ENCODE results near the gene MBTPS1. TPM values are rescaled to one million over a fixed set of nuclear protein-coding genes. Genes with fewer than 3 reads are reported as not detected.

The MBTPS1 gene
- total and polyA plus RNA-seq, 9 of the 15 experiments (the other 6 are each of a cell fraction or from before 2014, with no cell fraction given): 2.8 to 57.6 (median 43.8) TPM

DNA sequence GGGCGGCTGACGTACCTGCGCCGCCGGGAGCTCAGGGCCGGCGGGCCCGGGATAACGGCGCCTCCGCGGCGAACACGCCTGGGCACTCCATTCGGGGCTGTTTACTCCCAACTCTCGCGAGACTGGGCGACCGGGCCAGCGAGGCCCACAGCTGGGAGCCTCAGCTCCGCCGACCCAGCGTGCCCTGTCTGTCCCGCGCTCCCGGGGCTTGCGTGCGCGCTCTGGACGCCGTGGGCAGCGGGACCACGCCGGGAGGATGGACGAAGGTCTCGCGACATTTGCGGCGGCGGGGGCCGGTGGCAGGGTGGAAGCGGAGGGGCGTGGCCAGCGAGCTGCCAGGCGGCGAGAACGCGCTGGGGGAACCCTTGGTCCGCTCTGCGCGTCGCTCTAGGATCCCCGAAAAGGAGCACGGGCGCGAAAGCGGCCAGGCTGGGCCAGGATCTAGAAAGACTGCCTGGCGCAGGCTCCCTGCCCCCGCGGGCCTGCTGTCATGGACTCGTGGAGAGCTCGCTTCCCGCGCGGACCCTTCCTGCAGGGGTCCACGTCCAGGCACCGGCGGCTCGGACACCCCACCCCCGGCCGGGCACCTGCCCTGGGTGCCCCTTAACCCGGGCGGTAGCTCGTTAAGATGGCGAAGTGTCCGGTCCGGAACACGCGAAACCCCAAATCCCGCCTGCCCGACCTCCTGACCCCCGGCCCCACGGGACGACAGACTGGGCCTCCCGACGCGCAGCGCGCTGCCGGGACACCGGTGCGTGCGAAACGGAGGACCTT lies at the start of gene MBTPS1 (continued):
- TF ChIP-seq SMARCC2 (IDR thresholded peaks at IDR 0.05; ENCODE audit: low read depth): no peak
- no peak for TF ChIP-seq ARID2 (IDR thresholded peaks at IDR 0.05)
- TF ChIP-seq PTRF (tag; IDR thresholded peaks at IDR 0.05): no peak
- no peak for TF ChIP-seq MAFK (IDR thresholded peaks at IDR 0.05; ENCODE audit: low read length)
- no peak for TF ChIP-seq ASH1L (IDR thresholded peaks at IDR 0.05; ENCODE audit: borderline replicate concordance, low read depth, partially characterized antibody)
- no peak for TF ChIP-seq HDAC2 (IDR thresholded peaks at IDR 0.05)
- no peak for TF ChIP-seq FOXM1 (IDR thresholded peaks at IDR 0.05; ENCODE audit: low read depth)
- peak; percentile 95 for TF ChIP-seq FOXM1 (CRISPR knock-in tag; IDR thresholded peaks at IDR 0.05; ENCODE audit: low read depth)
- peak; percentile 92 for TF ChIP-seq POLR2A (conservative IDR thresholded peaks at IDR 0.05)
- TF ChIP-seq, protein P1, sequence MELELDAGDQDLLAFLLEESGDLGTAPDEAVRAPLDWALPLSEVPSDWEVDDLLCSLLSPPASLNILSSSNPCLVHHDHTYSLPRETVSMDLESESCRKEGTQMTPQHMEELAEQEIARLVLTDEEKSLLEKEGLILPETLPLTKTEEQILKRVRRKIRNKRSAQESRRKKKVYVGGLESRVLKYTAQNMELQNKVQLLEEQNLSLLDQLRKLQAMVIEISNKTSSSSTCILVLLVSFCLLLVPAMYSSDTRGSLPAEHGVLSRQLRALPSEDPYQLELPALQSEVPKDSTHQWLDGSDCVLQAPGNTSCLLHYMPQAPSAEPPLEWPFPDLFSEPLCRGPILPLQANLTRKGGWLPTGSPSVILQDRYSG (tag; conservative IDR thresholded peaks at IDR 0.05; ENCODE audit: low read depth): no peak
- peak; percentile 27; the same call in 1 of the 2 replicates for TF ChIP-seq ZNF830 (CRISPR knock-in tag; IDR thresholded peaks at IDR 0.05)
- no peak for TF ChIP-seq ZNF79 (CRISPR knock-in tag; IDR thresholded peaks at IDR 0.05; ENCODE audit: low read depth)
- TF ChIP-seq, protein P2, sequence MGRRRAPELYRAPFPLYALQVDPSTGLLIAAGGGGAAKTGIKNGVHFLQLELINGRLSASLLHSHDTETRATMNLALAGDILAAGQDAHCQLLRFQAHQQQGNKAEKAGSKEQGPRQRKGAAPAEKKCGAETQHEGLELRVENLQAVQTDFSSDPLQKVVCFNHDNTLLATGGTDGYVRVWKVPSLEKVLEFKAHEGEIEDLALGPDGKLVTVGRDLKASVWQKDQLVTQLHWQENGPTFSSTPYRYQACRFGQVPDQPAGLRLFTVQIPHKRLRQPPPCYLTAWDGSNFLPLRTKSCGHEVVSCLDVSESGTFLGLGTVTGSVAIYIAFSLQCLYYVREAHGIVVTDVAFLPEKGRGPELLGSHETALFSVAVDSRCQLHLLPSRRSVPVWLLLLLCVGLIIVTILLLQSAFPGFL (CRISPR knock-in tag; IDR thresholded peaks at IDR 0.05): no peak
- TF ChIP-seq, protein P3, sequence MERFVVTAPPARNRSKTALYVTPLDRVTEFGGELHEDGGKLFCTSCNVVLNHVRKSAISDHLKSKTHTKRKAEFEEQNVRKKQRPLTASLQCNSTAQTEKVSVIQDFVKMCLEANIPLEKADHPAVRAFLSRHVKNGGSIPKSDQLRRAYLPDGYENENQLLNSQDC (CRISPR knock-in tag; IDR thresholded peaks at IDR 0.05): no peak
- no peak for TF ChIP-seq KLF10 (CRISPR knock-in tag; IDR thresholded peaks at IDR 0.05)
- TF ChIP-seq RBM22 (IDR thresholded peaks at IDR 0.05; ENCODE audit: low read depth, low read length, poor library complexity, severe bottlenecking): peak; percentile 37
- TF ChIP-seq HEY1 (CRISPR knock-in tag; IDR thresholded peaks at IDR 0.05; ENCODE audit: borderline replicate concordance): no peak
- TF ChIP-seq ZNF778 (CRISPR knock-in tag; IDR thresholded peaks at IDR 0.05): no peak
- TF ChIP-seq GABPA (tag; conservative IDR thresholded peaks at IDR 0.05; ENCODE audit: low read depth): 0 out of 2 replicates have a peak, but pooled peaks have one; percentile 55
- 0 out of 2 replicates have a peak, but pooled peaks have one; percentile 60 for TF ChIP-seq LCOR (CRISPR knock-in tag; IDR thresholded peaks at IDR 0.05)
- TF ChIP-seq RUNX1 (IDR thresholded peaks at IDR 0.05; ENCODE audit: low read depth): no peak
- TF ChIP-seq KDM1A (IDR thresholded peaks at IDR 0.05): no peak
- peak; percentile 46 for TF ChIP-seq RBM39 (optimal IDR thresholded peaks at IDR 0.05; ENCODE audit: low read depth, low read length)
- no peak for TF ChIP-seq ZSCAN32 (CRISPR knock-in tag; IDR thresholded peaks at IDR 0.05)
- no peak for TF ChIP-seq ZNF146 (CRISPR knock-in tag; IDR thresholded peaks at IDR 0.05; ENCODE audit: unreplicated experiment)
- TF ChIP-seq ZNF282 (CRISPR knock-in tag; IDR thresholded peaks at IDR 0.05): no peak
- peak; percentile 35; the same call in 1 of the 2 replicates for TF ChIP-seq ETV5 (CRISPR knock-in tag; IDR thresholded peaks at IDR 0.05; ENCODE audit: low read depth)
- TF ChIP-seq, protein P4, sequence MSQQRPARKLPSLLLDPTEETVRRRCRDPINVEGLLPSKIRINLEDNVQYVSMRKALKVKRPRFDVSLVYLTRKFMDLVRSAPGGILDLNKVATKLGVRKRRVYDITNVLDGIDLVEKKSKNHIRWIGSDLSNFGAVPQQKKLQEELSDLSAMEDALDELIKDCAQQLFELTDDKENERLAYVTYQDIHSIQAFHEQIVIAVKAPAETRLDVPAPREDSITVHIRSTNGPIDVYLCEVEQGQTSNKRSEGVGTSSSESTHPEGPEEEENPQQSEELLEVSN (IDR thresholded peaks at IDR 0.05; ENCODE audit: borderline replicate concordance in 1 of 2, extremely low read depth in 1 of 2, insufficient read depth in 1 of 2, insufficient read length in 1 of 2, low read depth in 1 of 2, low read length in 1 of 2, poor library complexity in 1 of 2, severe bottlenecking in 1 of 2): peak; percentile 76 to 90
